MV-4-11 (cell line): ENCODE data around the gene PLAC9.

Source experiments
- DNase-seq: peaks from one replicate; lab custom pipeline; 2025; lab: John Stamatoyannopoulos, UW

PLAC9 gene

DNA sequence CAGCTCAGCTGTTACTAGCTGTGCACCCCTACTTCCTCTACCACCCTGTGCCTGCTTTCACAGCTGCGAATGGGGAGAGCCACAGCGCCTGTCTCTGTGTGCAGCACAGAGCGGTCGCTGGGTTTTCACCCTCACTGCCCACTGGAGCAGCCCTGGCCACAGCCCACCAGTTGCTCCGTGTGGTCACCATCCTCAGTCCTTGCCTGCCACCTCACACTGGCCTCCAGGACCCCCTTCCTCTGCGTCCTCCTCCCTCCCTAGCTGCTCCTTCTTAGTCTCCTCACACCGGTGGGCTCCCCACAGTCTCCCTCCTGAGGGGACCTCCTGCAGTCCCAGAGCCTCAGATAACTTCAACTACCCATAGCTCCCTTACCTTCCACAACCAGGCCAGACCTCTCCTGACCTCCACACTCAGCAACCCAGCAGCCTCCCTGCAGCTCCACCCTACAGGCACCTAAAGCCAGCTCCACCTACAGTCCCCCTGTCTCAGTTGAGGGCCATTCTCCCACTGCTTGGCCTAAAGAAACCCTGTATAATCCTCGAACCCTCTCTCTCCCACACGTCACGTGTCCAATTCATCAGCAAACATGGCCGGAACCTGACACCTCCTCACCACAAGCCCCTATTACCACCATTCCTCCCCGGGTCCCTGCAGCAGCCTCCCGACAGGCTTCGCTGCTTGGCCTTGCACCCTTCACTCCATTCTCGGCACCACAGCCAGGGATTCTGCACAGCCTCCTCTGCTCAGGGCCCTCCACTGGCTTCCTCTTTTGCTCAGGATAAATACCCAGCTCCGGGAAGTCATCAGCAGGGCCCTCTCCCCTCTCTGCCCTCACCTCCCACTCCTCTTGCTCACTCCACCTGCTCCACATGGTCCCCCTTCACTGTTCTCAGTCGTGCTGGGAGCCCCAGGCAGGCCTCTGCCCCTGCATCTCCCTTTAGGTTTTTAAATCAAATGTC is 28.1 kb downstream of the PLAC9 start:
- DNase-seq, result no peak

DNA sequence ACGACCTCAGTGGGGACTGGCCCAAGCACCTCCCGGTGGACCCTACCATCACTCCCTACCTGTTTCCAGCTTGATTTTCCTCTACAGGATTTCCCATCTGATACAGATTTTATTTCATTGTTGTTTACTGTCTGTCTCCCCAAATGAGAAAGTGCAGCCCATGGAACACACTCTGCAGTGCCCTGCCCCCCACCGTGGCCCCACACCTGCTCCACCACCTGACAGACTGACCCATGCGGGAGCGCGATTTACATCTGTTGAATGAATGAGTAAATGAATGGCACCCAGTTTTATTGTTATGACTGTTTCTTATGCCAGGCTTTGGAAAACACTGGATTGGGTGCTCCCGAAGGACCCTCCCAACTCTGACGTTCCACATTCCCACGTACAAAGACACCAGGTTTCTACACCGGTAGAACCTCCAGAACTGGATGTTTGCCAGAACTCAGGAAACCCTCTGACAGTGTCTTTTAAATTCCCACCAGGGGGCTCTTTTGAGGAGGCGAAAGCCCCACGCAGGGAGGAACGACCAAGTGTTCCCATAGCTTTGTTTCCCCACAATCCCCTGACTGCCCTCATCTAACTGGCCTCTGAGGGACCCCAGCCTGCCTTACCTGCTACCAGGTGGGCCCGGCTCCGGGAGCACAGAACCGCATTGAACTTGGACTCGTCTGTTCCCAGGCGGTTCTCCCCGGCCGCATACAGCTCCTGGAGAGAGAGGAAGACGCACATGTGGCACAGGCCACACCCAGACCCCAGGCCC is 29.0 kb downstream of the PLAC9 start:
- no peak for DNase-seq

DNA sequence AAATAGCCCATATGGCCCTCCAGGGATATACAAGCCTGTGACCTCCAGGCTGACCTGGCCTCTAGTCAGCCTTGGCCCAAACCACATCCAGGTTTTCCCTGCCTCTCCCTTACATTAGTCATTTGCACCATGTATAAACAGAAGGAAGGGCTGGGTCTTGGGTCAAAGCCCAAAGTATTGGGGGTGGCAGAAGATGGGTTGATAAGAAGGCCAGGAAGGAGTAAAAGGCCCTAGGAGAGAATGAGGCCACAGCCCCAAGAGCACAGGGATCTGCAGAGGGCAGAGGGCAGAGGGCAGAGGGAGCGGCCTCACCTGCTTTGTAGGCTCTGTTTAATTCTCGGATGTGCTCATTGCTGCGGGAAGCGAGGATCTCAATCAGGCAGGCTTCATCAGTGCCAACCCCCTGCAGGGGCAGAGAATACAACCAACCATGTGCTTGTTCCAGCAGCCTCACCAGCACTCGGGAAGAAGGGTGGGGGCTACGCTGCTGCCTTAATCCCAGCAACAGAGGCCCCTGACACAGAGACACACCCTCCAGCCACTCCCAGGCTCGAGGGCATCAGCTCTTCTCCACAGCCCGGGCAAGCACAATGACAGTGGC is 31.3 kb downstream of the PLAC9 start:
- DNase-seq, result no peak

DNA sequence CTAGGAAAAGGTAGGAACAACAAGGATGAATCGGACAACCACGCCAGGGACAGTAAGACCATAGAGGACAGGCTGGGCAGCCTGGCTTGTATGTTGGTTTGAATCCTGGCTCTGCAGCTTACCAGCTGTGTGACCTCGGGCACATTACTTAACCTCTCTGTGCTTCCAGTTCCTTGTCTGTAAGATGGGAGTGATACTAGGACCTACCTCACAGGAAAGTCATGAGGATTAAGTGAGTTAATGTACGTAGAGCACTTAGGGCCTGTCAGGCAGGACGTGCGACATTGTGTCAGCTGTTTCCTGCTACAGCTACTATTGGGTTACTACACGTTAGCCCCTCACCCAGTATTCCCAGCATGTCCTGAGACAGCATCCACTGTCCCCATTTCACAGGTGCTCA is 32.1 kb downstream of the PLAC9 start:
- no peak for DNase-seq

DNA sequence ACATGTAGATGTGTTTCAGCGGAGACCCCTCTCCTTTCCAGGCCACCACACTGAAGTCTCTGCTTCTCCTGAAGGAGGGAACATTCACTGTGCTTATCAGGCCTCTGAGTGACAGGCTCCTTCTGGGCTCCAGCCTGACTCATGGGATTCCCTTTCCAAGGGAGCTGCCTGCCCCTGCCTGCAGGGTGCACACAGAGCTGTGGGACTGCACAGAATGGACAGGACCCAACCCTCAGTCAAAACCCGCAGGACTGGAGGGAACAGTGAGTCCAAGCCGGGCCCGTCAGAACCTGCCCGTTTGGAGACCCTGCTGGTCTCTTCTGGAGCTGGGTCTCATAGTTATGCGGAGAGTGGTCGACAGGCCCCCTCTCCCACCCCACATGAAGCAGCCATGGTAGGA is 32.6 kb downstream of the PLAC9 start:
- no peak for DNase-seq

DNA sequence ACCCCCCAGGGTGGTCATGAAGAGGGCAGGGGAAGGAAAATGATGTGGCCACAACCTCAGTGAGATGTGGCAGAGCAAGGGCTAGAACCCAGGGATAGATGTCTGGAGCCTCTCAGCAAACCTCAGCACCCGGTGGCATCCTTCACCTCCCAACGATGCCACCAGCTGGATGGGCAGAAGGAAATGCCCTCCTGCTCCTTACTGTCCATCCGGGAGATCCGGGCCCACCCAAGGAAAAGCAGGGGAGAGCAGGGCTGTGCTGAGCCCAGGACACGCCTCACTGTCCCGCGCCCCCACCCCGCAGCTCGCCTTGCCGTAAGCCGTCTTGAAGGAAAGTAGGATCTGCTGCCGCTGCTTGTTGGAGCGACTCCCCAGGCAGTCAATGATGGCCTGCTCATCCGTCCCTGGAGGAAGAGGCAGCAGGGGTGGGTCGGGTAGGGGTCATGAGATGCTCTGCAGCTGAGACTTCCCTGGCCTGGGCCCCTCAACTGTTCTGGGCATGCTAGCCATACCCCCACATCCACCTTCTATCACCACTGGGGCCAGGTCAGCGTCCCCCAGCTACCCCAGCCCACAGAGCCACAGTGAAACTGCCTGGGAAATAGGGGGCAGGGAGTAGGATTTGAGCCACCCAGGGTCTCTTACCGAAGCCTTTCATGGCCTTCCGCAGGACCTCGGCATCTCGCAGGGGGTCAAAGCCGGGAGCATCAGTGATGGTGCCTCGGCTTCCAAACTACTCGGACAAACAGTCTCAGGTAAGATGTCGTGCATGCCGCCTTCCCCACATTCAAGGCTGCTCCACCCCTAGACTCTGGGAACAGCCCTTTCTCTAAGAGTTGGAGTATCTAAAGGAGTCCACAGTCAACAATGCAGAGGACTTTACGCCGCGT is 34.3 kb downstream of the PLAC9 start:
- DNase-seq, result no peak

DNA sequence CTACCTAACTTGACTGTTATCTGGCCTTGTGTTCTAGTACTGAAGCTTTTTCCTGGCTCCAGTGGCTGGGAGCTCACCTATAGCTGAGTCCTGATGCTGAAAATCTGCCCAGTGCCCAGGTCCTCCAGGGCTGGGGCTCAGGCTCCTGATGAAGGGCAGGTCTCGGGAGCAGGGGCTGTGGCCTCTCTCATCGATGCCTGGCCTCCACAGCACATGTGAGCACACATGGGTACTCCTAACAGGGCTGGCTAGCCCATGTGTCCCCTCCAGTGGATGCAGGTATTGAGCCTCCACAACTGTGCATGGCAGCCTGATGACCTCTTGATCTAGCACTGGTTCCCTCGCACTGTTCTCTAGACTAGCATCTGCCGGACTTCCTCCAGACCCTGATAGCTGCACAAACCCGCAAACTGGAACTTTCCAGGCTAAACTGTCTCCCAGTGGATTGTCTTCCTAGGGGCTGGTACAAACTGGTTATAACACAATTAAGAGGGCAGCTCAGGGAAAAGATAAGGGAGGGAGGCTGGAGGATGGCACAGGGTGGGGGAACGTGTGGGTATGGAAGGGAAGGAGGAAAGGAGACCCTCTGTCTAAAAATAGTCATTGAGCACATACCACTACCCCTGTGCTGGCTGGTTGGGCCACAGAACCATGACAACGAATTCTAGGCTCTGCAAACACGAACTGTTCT is 35.1 kb downstream of the PLAC9 start:
- no peak for DNase-seq

DNA sequence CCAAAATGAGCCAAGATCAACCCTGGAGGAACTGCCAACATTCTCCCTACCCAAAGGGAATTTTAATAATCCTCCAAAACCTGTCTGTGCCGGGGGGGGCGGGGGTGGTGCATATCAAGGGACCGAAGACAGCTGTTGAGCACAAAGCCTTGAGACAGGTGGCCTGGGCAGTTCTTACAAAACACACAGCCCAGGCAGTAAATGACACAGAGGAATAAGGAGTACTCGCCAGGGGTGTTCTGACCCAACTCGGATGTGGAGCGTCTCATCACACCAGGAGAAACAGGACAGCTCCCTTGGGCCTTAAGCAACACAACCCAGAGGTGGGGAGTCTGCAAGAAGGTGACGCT is 35.6 kb downstream of the PLAC9 start:
- DNase-seq, result no peak

DNA sequence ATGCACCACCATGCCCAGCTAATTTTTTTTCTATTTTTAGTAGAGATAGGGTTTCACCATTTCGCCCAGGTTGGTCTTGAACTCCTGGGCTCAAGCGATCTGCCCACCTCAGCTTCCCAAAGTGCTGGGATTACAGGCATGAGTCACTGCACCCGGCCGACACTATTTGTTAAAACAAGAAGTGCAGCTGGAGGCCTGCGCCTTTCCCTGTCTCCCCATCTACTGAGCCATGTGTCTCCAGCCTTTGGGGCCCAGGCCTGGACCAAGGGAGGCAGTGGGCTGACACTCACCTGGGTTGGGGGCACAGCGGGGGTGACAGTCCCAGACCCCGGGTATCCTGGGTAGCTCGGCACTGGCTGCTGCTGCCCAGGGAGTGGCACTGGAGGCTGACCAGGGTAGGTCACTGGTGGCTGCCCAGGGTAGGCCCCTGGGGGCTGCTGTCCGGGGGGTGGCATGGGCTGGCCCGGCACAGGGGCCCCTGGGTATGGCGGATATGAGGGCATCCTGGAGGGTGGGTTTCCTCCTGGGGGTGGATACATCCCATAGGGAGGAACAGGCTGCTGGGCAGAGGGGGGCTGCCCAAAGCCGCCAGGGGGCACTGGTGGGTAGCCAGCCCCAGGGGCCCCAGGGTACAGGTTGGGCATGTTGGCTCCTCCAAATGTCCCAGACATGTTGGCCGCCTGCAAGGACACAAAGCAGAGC is 36.3 kb downstream of the PLAC9 start:
- no peak for DNase-seq

DNA sequence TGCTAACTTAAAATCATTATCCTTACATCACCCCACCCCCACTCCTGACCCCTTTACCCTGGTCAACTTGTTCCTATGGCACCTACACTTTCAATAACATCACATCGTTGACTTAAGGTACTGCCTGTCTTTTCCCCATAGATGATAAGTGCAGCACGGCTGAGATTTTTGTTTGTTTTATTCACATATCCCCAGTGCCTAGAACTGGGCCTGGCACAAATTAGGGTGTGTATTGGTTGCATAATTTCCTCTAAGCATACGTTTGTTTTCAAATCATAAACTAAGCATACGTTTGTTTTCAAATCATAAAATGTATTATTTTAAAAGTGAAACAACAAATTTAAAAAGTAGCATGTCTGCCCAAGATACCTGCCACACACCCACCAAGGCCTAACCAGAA is 37.5 kb downstream of the PLAC9 start:
- no peak for DNase-seq

DNA sequence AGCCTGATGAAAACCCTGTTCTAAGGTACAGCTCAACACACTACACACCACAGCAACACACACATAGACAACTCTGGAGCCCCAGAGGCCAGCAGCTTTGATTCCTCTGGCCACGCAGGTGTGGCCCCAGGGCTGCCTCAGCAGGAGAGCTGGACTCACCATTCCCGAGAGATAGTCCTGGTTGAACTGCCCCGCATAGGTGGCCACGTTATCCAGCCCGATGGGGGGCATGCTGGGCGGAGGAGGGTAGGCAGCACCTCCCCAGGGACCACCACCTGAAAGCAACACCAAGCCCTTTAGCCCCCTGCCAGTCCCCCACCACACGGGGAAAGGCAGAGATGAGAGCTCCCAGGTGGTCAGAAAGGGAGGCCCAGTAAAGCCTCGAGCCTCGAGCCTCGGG is 38.1 kb downstream of the PLAC9 start:
- DNase-seq, result no peak

DNA sequence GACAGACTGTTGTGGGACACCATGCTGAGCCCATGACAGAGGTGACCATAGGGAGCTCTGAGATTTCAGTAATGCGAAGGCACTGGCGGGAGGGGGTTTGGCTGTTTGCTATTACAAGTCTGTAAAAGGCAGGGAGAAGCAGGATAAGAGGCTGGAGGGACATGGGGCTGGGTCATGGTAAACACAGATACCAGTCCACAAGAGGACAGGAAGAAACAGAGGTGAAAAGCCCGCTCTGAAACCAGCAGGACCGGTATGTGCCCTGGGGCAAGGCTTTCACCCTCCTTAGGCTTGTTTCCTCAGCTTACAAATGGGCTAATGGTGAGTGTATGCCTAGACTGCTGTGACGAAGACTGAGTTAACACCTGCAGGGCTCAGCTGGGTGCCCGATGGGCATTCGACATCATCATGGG is 38.7 kb downstream of the PLAC9 start:
- DNase-seq, result no peak

DNA sequence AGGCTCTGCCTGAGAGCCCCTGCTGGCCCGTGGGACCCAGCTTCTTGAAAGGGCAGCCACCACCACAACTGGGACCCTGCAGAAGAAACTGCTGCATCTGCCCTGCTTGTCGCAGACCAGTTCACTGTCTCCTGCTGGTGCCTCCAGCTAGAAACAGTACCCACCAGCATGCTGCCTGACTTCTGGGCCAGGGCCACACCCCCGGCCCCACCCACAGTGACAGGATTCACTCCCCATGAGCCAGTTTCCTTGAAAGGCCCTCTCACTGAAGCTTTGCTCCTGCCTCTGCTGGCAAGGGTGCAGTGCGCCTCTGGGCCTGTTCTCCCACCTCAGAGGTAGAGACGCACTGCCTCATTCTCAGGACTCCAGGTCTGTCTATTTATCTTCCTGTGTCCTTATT is 40.4 kb downstream of the PLAC9 start:
- no peak for DNase-seq

DNA sequence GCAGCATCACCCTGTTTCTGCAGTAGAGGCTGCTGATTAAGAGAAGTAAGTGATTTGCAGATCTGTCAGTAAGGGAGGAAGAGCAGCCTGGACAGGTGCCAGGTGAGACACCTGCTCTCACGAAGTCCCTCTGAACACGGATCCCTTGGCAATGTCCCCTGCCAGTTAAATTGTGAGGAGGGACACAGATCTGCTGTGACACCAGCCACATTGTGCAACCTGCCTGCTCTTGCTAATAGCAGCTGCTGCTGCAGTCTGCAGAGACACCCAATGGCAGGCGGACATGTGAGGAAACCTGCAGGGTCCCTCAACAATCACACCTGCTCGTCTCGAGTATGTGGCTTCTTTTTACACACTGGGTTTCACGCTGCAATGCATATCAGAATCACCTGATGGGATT is 40.9 kb downstream of the PLAC9 start:
- DNase-seq, result no peak

DNA sequence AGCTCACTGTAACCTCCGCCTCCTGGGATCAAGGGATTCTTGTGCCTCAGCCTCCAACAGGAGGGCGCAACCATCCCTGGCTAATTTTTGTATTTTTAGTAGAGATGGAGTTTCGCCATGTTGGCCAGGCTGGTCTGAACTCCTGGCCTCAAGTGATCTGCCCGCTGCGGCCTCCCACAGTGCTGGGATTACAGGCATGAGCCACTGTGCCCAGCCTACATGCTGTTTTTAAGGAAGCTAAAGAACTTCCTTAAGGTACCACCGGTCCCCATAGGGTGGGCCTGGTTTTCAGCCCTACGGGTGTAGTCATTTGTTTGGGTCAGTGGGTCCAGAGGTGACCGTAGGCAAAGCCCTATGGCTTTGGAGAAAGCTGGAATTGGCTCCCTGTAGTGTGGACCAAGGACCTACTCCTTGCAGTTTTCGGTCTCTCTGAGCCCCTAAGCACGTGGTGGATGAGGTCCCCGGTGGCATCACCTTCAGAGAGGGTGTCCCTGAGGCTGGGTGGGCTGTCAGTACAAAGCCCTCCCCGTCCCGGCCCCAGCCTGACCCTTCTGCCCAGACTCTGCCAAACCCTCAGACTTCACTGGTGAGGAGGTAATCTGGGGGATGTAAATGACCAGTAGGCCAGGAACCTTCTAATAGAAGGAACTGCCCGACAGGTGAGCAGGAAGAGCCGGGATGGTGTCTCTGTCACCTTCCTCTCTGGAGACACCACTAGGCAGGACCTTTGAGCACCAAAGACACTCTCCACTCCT is 42.3 kb downstream of the PLAC9 start:
- no peak for DNase-seq

DNA sequence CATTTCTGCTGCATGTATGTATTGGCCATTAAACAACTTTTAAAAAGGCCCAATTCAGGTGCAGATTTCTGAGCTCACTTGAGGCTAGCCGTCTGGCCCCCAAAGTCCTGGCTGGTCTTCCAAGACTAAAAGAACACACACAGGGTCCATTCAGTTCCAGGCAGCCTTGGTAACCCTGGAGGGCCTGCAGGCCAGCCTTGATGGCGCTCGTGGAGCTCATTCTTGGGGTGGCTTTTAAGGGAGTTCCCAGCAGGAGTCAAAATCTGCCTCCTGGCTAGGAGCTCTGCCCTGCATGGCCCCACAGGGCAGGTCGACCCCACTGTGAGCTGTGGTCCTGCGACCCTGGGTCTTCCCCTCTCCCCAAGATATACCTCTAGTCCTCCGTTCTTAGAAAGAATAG is 44.0 kb downstream of the PLAC9 start:
- DNase-seq, result no peak

DNA sequence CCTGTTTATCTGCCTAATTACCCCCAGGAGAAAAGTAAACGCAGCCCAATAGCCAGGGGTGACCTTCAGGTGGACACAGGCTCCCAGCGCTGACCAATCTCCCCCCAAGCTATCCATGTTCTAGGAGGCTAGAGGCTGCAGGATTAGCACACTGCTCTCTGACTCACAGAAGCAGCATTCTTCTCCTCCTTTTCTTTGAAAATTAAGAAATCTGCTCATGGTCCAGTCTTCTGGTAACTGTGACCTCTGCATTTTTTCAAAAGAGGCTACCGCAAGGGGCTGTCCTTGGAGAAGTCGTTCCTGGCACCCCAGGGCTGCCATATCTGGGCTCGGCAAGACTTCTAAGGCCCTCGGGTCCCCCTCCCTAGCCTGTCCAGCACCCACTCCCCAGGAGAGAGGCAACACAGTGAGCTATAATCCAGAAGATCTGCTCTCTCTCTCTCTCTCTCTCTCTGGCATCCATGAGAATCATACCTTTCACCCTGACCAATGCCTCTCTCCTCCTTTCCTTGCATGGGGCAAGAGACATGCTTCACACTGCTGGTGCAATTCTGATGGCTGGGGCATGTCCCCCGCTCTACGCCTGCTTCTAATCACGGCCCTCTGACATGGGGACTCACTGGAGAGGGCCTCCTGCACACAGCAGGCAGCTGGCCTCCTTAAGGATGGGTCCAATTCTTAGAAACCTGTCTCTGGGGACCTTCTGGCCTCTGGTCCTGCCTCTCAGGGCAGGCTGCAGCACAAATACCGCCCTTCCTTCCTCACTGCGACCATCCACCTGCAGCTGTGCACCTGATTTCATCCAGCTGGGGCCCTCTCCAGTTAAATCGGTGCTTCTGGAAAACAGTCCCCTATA is 45.5 kb downstream of the PLAC9 start:
- no peak for DNase-seq

DNA sequence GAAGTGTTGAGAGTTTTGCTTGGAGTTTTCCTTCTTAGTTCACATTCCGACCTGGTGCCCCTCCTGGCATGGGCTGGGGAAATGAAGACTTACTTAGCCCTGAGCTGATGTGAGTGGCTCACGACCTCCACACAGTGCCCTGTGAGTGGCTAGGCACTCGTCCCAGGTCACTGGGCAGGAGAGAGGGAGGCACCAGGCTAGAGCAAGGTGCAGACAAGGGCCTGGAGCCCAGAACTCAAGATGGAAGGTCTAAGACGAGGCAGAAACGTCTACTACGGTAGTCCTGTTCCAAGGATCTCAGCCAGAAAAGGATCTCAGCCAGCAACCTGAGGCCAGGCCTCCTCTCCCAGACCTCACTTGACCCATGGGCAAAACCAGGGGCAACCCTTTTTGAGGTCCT is 50.5 kb downstream of the PLAC9 start:
- no peak for DNase-seq

DNA sequence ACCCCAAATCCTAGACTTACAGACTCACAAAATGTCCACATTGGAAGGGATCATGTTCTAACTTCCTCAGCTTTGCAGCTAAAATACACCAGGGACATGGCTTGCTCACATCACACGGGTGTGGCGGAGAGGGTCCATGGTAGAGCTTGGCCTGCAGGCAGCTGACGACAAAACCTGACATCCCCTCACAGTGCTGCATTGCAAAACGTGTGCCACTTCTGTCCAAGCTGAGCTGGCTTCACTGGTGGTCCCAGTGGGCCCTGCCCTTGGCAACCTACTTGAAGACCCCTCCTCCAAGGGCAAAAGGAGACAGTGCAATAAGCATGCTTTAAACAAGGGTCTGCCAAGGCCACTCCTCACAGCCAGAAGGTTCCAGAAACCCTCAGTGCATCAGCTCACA is 50.9 kb downstream of the PLAC9 start:
- DNase-seq, result no peak
